Amniotic epithelial cell (primary cell): ENCODE measurements around the gene SLC25A34.

Experiments
- DNase-seq: peaks from one replicate; pipeline ENCODE4 v3.0.0-alpha.2; 2010; ENCODE audit warnings: low read depth

Gene SLC25A34

GRCh38 chr1:15714406-15715136, 21.5 kb upstream of the SLC25A34 start:
- DNase-seq: peak; percentile 70

- peak; percentile 53 for DNase-seq
Observed at GRCh38 chr1:15717418-15718125, 18.5 kb upstream of the SLC25A34 start.

- DNase-seq: peak; percentile 65
Observed at GRCh38 chr1:15718199-15718601, 17.9 kb upstream of the SLC25A34 start.

DNA sequence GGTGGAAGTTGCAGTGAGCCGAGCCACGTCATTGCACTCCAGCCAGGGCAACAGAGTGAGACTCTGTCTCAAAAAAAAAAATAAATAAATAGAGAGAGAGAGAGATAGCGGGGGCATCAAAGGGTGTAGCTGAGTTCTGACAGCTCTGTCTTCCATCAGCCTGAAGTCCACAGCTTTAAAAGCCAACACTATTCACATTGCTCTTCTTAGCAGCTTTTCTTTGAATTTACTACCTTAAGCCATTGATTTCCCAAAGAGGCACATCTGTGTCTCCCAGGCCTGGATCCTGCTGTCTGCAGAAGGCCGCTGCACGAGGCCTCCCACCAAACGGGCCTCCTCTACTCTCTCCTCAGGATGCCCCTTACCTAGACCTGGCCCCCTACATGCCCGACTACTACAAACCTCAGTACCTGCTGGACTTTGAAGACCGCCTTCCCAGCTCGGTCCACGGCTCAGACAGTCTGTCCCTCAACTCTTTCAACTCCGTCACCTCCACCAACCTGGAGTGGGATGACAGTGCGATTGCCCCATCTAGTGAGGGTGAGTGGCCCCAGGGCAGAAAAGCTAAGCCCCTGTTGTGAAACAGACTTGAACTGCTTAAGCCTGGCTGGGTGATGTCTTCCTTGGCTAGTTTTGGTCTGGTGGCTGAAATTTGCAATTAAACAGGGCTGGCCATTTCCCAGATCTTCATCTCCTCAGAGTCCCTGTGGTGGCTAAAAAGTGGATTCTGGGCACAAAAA, 16.5 kb upstream of the SLC25A34 start:
- peak; percentile 62 for DNase-seq

DNA sequence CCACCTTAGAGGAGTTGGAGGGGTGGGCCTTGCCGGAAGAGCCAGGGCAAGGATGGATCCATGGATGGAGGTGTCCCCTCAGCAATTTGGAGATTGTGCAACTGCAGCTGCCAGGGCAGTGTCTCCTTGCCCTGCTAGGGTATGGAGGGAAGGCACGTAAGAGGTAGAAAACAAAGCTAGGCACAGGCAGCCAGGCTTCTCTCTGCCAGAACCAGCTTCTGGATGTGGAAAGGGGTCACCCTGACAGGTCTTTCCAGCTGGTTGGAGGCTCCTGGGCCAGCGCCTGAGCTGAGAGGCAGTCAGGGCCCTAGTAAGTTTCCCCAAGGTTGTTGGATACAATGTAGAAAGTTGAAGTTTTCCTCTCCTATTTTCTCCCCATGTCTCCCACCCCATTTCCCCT, 15.2 kb upstream of the SLC25A34 start:
- DNase-seq: no peak

- no peak for DNase-seq
Observed at GRCh38 chr1:15722411-15722810, 13.6 kb upstream of the SLC25A34 start.

DNA sequence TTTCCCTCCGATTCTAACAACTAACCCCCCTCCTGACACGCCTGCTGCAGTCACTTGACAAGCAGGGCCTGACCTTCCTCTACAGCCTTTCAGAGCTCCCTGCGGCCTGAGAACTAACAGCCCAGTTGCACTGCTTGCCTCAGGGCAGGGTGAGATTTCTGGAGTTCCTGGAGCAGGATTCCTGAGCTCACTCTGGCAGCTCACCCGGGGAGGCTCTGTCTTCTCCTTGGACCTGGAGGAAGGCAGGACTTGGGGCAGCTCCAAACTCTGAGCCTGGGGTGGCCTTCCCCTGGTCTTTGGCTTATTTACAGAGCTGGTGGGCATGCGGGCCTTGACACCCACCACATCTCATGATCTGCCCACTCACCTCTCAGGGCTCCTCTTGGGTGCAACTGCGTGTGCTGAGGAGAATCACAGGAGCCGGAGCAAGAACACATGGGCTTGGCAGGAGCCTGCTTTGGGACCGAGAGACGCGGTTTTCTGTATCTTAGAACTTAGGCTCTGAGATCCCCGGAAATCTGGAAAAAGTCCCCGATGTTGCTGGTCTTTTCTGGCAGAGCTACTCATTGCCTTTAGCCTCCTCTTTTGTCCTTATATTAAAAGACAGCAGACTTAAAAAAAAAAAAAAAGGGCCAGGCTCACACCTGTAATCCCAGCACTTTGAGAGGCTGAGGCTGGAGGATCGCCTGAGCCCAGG, 13.1 kb upstream of the SLC25A34 start:
- DNase-seq: no peak

GRCh38 chr1:15723631-15724246, 12.3 kb upstream of the SLC25A34 start:
- DNase-seq: no peak

- no peak for DNase-seq
Observed at GRCh38 chr1:15724949-15725880, 10.8 kb upstream of the SLC25A34 start.

DNA sequence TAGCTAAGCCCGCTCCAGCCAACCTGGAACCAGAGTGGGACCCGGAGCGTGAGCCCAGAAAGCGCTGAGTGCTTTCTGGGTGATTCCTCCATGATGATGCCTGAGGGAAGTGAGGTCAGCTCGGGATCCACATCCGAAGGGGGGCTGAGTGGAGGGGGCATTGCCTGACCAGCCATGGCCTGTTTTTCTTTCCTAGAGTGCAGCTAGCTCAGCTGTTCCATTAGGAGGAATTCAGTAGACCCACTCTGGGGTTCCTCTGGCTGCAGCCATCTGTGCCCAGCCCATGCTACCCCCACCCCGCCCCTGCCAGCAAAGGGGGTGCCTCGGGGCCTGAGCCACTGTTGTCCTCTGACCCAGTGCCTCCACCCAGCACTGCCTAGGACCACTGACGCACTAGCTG, 9.6 kb upstream of the SLC25A34 start:
- DNase-seq: no peak

DNA sequence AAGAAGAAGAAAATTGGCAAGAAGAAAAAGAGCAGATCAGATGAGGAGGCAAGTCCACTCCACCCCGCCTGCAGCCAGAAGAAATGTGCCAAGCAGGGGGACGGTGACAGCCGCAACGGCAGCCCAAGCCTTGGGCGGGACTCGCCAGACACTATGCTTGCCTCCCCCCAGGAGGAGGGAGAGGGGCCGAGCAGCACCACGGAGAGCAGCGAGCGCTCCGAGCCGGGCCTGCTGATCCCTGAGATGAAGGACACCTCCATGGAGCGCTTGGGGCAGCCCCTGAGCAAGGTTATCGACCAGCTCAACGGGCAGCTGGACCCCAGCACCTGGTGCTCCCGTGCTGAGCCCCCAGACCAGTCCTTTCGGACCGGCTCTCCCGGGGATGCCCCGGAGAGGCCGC, 9.0 kb upstream of the SLC25A34 start:
- no peak for DNase-seq

DNA sequence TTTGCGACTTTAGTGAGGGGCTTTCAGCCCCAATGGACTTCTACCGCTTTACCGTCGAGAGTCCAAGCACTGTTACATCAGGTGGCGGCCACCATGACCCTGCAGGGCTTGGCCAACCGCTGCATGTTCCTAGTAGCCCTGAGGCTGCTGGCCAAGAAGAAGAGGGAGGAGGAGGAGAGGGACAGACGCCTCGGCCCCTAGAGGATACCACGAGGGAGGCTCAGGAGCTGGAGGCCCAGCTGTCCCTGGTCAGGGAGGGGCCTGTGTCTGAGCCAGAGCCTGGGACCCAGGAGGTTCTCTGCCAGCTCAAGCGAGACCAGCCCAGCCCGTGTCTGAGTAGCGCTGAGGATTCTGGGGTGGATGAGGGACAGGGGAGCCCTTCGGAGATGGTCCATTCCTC, 8.6 kb upstream of the SLC25A34 start:
- DNase-seq: no peak

DNA sequence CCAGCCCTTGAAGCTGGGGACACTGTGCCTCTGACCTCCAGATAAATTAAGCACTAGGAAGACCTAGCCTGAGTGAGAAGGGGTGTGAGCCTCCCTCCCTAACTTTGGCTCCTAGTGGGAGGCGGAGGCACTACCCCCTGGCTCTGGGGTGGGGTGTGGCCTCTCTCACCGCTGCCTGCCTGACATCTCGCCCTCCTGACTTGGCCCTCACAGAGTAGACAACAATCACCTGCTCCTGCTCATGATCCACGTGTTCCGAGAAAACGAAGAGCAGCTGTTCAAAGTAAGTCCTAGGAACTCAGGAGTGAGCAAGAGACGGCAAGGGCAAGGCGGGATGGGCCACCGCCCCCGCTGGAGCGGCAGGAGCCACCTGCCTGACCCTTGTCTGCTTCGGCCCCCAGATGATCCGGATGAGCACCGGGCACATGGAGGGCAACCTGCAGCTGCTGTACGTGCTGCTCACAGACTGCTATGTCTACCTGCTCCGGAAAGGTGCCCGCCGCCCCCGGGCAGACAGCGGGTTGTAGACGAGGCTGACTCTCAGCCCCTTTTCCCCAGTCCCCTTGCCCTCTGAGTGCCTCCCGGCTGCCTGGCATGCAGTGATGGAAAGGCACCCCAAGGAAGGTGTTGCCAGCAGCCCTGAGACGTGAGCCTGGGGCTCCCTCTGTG, 8.1 kb upstream of the SLC25A34 start:
- DNase-seq: no peak

DNA sequence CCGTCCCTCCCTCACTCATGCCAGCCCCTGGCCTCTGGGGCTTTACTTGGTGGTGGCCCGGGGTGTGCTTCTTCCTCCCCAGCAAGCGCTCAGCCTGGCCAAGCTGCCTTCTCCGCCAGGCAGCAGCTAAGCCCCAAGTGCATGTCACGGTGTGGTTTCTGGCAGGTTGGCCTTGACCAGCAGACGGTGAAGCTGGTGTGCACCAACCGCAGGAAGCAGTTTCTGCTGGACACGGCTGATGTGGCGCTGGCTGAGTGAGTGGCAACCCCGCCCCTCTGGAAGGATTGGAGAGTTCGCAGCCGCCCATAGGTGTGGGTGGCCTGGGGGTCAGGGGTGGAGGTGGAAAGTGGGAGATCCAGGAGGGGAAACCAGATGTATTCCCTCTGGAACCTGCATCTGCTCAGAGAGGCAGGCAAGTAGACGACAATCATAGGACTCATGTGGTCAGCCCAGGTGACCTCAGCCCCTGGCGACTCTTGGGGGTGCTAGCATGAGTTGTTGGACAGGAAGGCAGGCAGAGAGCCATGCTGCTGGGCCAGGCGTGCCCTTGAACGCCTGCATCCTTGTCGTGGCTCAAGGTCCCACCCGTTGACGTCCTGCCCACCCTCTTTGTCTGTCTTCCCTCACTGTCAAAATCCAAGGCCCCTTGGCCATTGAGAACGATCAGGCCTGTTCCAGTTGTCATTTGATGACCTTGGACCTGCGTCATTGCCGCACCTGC, 7.0 kb upstream of the SLC25A34 start:
- no peak for DNase-seq

GRCh38 chr1:15730423-15730822, 5.6 kb upstream of the SLC25A34 start:
- DNase-seq: no peak

DNA sequence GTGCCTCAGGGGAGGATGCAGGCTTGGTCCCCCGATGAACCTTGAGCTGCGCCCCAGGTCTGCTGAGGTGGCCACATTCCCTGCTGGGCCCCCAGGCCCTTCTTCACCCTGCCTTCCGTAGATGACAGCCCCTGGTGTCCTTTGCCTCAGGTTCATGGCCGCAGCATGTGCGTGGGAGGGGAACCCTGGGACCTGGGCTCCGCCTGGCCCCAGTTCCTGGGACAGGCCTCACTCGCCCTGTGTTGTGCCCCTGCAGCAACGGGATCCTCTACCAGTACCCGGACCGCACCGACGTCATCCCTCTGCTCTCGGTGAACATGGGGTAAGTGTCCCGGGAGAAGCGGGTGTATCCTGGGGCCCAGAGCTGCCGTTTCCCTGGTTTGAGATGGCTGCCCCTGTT, 5.1 kb upstream of the SLC25A34 start:
- DNase-seq: no peak

DNA sequence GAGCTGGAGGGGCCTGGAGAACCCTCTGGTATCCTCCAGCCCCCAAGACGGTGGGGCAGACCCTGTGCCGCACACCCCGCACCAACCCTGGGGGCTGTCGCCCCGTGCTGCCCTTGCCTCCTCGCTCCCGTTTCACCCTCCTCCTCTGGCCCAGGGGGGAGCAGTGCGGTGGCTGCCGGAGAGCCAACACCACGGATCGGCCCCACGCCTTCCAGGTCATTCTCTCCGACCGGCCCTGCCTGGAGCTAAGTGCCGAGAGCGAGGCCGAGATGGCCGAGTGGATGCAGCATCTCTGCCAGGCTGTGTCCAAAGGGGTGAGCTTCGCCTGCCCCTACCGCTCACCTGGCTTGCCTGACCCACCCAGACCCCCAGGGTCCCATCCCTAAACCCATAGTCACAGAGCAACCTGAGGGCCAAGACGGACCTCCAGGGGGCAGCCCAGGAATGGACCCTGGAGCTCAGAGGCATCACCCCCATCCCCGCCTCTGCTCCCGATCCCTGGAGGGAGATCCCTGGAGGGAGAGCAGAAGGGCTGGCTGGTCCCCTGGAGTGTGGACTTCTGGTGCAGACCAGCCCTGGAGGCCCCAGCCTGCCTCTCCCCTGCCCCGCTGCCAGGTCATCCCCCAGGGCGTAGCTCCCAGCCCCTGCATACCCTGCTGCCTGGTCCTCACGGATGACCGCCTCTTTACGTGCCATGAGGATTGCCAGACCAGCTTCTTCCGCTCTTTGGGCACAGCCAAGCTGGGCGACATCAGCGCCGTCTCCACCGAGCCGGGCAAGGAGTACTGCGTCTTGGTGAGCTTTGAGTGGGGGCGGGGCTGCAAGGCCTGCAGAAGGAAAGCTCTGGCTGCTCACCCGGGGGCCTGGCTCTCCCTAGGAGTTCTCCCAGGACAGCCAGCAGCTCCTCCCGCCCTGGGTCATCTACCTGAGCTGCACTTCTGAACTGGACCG, 4.0 kb upstream of the SLC25A34 start:
- DNase-seq: no peak

- no peak for DNase-seq
Observed at GRCh38 chr1:15732686-15733081, 3.4 kb upstream of the SLC25A34 start.
